Uterus (tissue), 4 donors: ENCODE results near the gene PCDH9. TPM values are rescaled to one million over a fixed set of nuclear protein-coding genes. Genes with fewer than 3 reads are reported as not detected.

Source experiments
- DNase-seq, 2 donors: peaks; one replicate each; pipeline ENCODE4 v3.0.0-alpha.2; 2019 to 2020
- H3K27ac ChIP-seq, 2 donors: fragments of 200-600 bp; sonication (generic); 1 replicate in 1 of 2; 2 replicates in 1 of 2; pipeline ENCODE4 v1.5.1; 2016 to 2018
- H3K27me3 ChIP-seq, 2 donors: fragments of 200-600 bp; sonication (generic); one replicate each; pipeline ENCODE4 v1.5.1; 2018 to 2019; ENCODE audit warnings: control low read depth in 1 of 2
- H3K36me3 ChIP-seq, 2 donors: fragments of 200-600 bp; sonication (generic); one replicate each; pipeline ENCODE4 v1.5.1; 2019; ENCODE audit warnings: control low read depth in 1 of 2
- H3K4me1 ChIP-seq, 2 donors: fragments of 200-600 bp; sonication (generic); one replicate each; pipeline ENCODE4 v1.5.1; 2018 to 2019; ENCODE audit warnings: control low read depth in 1 of 2
- H3K4me3 ChIP-seq, 2 donors: fragments of 200-600 bp; sonication (generic); 1 replicate in 1 of 2; 2 replicates in 1 of 2; pipeline ENCODE4 v1.5.1; 2018 to 2019; ENCODE audit warnings: mild to moderate bottlenecking in 1 of 2
- H3K9me3 ChIP-seq, 2 donors: fragments of 200-600 bp; sonication (generic); one replicate each; pipeline ENCODE4 v1.5.1; 2019; ENCODE audit warnings: control low read depth in 1 of 2
- CTCF ChIP-seq, 4 experiments: fragments of 200-600 bp in 2 of 4; fragments of 450-650 bp in 2 of 4; sonication (generic) in 2 of 4; IDR thresholded peaks; one replicate each; pipeline ENCODE4 v1.5.1; 2016 to 2019; ENCODE audit warnings: antibody characterized with exemption in 4 of 4, mild to moderate bottlenecking in 2 of 4, moderate library complexity in 1 of 4
- POLR2A ChIP-seq, 2 donors: fragments of 450-650 bp; IDR thresholded peaks; one replicate each; pipeline ENCODE4 v1.6.1; 2016; ENCODE audit warnings: antibody characterized with exemption in 2 of 2, mild to moderate bottlenecking in 1 of 2, moderate library complexity in 1 of 2
- intact Hi-C: fragments of 100-400 bp; cut with DNase I; formaldehyde crosslinking; loops from one replicate; pipeline ENCODE4 v1.15.1; 2023; ENCODE audit warnings: low total_unique reads
- total RNA-seq, 4 donors: library from RNA; depleted of rRNA in 3 of 4; stranded (reverse); fragments of >200 nt in 3 of 4; gene quantifications; one replicate each; pipeline versions ENCODE4 v1.1.0 to v1.2.4, GENCODE V29; 2014 to 2023
- donor health status: DM: yes; HTN: yes; CAD: no.

Gene PCDH9
- total RNA-seq, 4 donors from 2014 or later: 0.51 to 45.7 (median 2.1) TPM

- no peak for DNase-seq
- Histone ChIP-seq H3K27ac (no peak overlapping the region), H3K9me3 (no peaks in the 10 kb centered on the region), H3K4me3 (no peak overlapping the region), H3K27me3 (no peaks in the 10 kb centered on the region), H3K4me1 (no peaks in the 10 kb centered on the region), H3K36me3 (no peaks in the 10 kb centered on the region)
- intact Hi-C loops: no loop called here
- TF ChIP-seq POLR2A (IDR thresholded peaks at IDR 0.05) (no peak), CTCF (IDR thresholded peaks at IDR 0.05) (no peak)
Measured at GRCh38 chr13:67077132-67077531, 153.0 kb downstream of the PCDH9 start.

- TF ChIP-seq POLR2A (IDR thresholded peaks at IDR 0.05) (no peak), CTCF (IDR thresholded peaks at IDR 0.05) (no peak)
Measured at GRCh38 chr13:67076378-67076777, 153.8 kb downstream of the PCDH9 start.

GRCh38 chr13:67075239-67075638 lies 154.9 kb downstream of the PCDH9 start:
- Histone ChIP-seq H3K27me3 (no peaks in the 10 kb centered on the region), H3K36me3 (no peaks in the 10 kb centered on the region), H3K9me3 (no peaks in the 10 kb centered on the region), H3K4me3 (no peak overlapping the region), H3K27ac (no peak overlapping the region), H3K4me1 (no peaks in the 10 kb centered on the region)
- no peak for DNase-seq
- intact Hi-C loops: no loop called here
- TF ChIP-seq CTCF (IDR thresholded peaks at IDR 0.05) (no peak), POLR2A (IDR thresholded peaks at IDR 0.05) (no peak)

More at GRCh38 chr13:67076378-67076777, 153.8 kb downstream of the PCDH9 start:
- intact Hi-C loops: no loop called here
- no peaks in the 10 kb centered on the region for H3K4me1 ChIP-seq
- no peaks in the 10 kb centered on the region for H3K27me3 ChIP-seq
- no peaks in the 10 kb centered on the region for H3K36me3 ChIP-seq
- H3K4me3 ChIP-seq: no peak overlapping the region
- no peak overlapping the region for H3K27ac ChIP-seq
- H3K9me3 ChIP-seq: no peaks in the 10 kb centered on the region
- no peak for DNase-seq

- no peak overlapping the region for H3K27ac ChIP-seq
- intact Hi-C loops: no loop called here
- no peaks in the 10 kb centered on the region for H3K27me3 ChIP-seq
- no peak for DNase-seq
- H3K9me3 ChIP-seq: no peaks in the 10 kb centered on the region
- TF ChIP-seq POLR2A (IDR thresholded peaks at IDR 0.05) (no peak), CTCF (IDR thresholded peaks at IDR 0.05) (no peak)
- H3K36me3 ChIP-seq: no peaks in the 10 kb centered on the region
- no peaks in the 10 kb centered on the region for H3K4me1 ChIP-seq
- no peak overlapping the region for H3K4me3 ChIP-seq
Measured at GRCh38 chr13:67071918-67072598, 158.1 kb downstream of the PCDH9 start.

GRCh38 chr13:67070306-67070705 lies 159.8 kb downstream of the PCDH9 start:
- H3K4me1 ChIP-seq: no peaks in the 10 kb centered on the region
- H3K4me3 ChIP-seq: no peak overlapping the region
- H3K27ac ChIP-seq: no peak overlapping the region
- H3K9me3 ChIP-seq: no peaks in the 10 kb centered on the region
- DNase-seq: no peak
- H3K27me3 ChIP-seq: no peaks in the 10 kb centered on the region
- TF ChIP-seq CTCF (IDR thresholded peaks at IDR 0.05): no peak
- no peak for TF ChIP-seq POLR2A (IDR thresholded peaks at IDR 0.05)
- no peaks in the 10 kb centered on the region for H3K36me3 ChIP-seq
- intact Hi-C loops: no loop called here
